ENCODE measurements around the gene TNFRSF13B. TPM values are rescaled to one million over a fixed set of nuclear protein-coding genes. Genes with fewer than 3 reads are reported as not detected.

The TNFRSF13B gene
- total RNA-seq, 1 experiment from 2014 or later, result 0.28 TPM

- H4K5ac ChIP-seq (ENCODE audit: insufficient read length, low read depth, low read length), result no peak overlapping the region
Observed at GRCh38 chr17:16989953-16990860, 18.3 kb upstream of the TNFRSF13B start.

More at GRCh38 chr17:16989953-16990860, 18.3 kb upstream of the TNFRSF13B start:
- no peak overlapping the region for H3K27ac ChIP-seq (ENCODE audit: insufficient read length, low read depth, low read length)
- H3K18ac ChIP-seq (ENCODE audit: insufficient read length, low read depth, low read length), result no peak overlapping the region
- no peak overlapping the region for H3T11ph ChIP-seq (ENCODE audit: low read length)
- DNase-seq, result peak; percentile 29
- no peak overlapping the region for H3K4ac ChIP-seq (ENCODE audit: low read depth, low read length)
- no peak overlapping the region for H2BK5ac ChIP-seq (ENCODE audit: insufficient read length, low read length)
- no peak overlapping the region for H3K56ac ChIP-seq (ENCODE audit: insufficient read length, low read depth, low read length)
- H3K36me3 Mint-ChIP-seq (ENCODE audit: insufficient read depth in 1 of 3, low read depth in 3 of 3), result no peaks in the 10 kb centered on the region; a peak in 1 of 7 replicates
- H2AFZ ChIP-seq (ENCODE audit: low read length), result no peak overlapping the region
- H3K27me3 ChIP-seq (ENCODE audit: insufficient read depth, low read length), result no peaks in the 10 kb centered on the region
- no peak overlapping the region for H4K8ac ChIP-seq (replicated peaks; ENCODE audit: insufficient read length, low read depth, low read length)
- H2BK120ac ChIP-seq (ENCODE audit: low read depth, low read length, poor library complexity, severe bottlenecking), result no peak overlapping the region
- no peak overlapping the region for H3K23ac ChIP-seq (ENCODE audit: insufficient read length, low read depth, low read length)
- no peak for TF ChIP-seq CTCF (conservative IDR thresholded peaks at IDR 0.05)
- H3K14ac ChIP-seq (ENCODE audit: insufficient read depth, low read length), result no peak overlapping the region
- no peak overlapping the region for H3K27ac Mint-ChIP-seq
- no peak overlapping the region for H4K91ac ChIP-seq (ENCODE audit: insufficient read length, low read depth, low read length)
- H3K4me3 Mint-ChIP-seq, result no peak overlapping the region
- H3K23me2 ChIP-seq (ENCODE audit: insufficient read length, low read depth, low read length, poor library complexity, severe bottlenecking), result no peaks in the 10 kb centered on the region
- H2BK12ac ChIP-seq (ENCODE audit: insufficient read length, low read depth, low read length), result no peak overlapping the region
- peaks cover 4 to 7% of the 10 kb centered on the region in 2 experiments for H3K4me1 Mint-ChIP-seq
- no peaks in the 10 kb centered on the region for H3K4me1 ChIP-seq (ENCODE audit: insufficient read depth, low read length)
- no peak overlapping the region for H2BK20ac ChIP-seq (ENCODE audit: low read depth, low read length, poor library complexity, severe bottlenecking)
- no peaks in the 10 kb centered on the region for H3K79me2 ChIP-seq (ENCODE audit: insufficient read depth, low read length)
- H3K9me3 ChIP-seq (ENCODE audit: control insufficient read depth, low read depth, low read length), result no peaks in the 10 kb centered on the region
- no peaks in the 10 kb centered on the region for H3K27me3 Mint-ChIP-seq (ENCODE audit: low read depth)
- no peaks in the 10 kb centered on the region for H3K9me3 Mint-ChIP-seq
- no peaks in the 10 kb centered on the region for H3K79me1 ChIP-seq (ENCODE audit: insufficient read depth, low read depth, low read length, poor library complexity, severe bottlenecking)
- no peaks in the 10 kb centered on the region for H4K20me1 ChIP-seq (ENCODE audit: control insufficient read depth, insufficient read depth, insufficient read length)
- no peak overlapping the region for H3K4me2 ChIP-seq (ENCODE audit: insufficient read depth, insufficient read length, low read length)
- no CpG with 5 or more reads among the region's 11 CpGs for WGBS (ENCODE audit: extremely low coverage, insufficient read length, low lambda C conversion rate)
- no peak overlapping the region for H3K9ac ChIP-seq (ENCODE audit: extremely low read depth, insufficient read length, low read length)
- H2AK5ac ChIP-seq (ENCODE audit: insufficient read length, low read length), result no peak overlapping the region
- no peak overlapping the region for H2BK15ac ChIP-seq (ENCODE audit: low read depth, low read length)

All from H9 (cell line).